HPDE6-E6E7 (cell line): ENCODE data around the gene MAT2A.

Experiments used
- DNase-seq: peaks from one replicate; pipeline ENCODE4 v3.0.0; 2011; ENCODE audit warnings: missing footprints; ENCODE audit errors: extremely low spot score

The MAT2A gene

GRCh38 chr2:85538507-85539360 lies at the start of gene MAT2A:
Gene MAT2A, plus strand, starts transcription at chr2:85539168. Its CDS starts 120 bp downstream, at chr2:85539288.
- peak; percentile 85 for DNase-seq

- no peak for DNase-seq
Observed at GRCh38 chr2:85490861-85491755, 47.9 kb upstream of the MAT2A start.

GRCh38 chr2:85496436-85496835 lies 42.5 kb upstream of the MAT2A start:
- DNase-seq: no peak

DNA sequence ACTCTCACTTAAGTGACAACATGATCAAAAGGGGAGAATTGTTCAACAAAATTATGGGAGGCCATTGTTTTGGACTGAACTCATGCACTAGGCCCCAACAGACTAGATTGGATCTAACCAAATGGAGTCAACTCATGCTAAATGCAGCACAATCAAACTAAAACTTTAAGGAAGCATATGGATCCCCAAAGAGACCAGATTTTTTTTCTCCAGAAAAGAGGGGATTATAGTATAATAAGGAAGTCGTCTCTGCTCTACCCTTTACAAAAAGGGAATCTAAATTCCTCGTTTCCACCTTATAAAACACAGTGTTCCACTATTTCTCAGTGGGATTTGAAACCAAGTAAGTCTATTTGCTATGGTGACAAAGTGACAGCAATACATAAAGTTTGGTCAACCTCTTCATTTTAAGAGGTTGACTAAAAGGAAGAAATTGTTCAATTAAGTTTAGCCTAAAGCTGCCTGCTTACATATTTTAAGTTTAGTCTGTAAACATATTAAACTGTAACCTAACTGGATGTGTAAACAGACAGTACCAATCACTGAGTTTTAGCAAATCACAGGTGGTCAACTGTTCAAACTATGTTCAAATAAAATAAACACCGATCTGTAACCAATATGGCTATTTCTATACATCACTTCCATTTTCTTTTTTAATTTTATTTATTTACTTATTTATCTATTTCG lies 40.9 kb upstream of the MAT2A start:
- no peak for DNase-seq

DNA sequence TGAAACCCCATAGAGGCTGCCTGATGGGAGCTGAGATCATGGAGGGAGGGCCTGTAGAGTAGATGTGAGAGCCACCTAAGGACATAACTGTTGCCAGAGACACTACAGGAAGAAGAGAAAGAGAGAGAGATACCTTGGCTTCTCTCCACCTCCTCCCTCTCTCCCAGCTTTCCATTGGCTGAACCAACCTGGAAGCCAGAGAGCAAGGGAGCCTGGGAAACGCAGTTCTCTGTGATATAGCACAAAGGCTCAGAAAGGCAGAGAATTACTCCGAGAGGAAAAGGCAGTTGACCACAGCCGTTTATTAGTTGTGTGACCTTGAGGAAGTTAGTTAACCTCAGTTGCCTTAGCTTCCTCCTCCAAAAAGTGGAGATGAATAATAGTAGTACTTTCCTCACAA lies 37.7 kb upstream of the MAT2A start:
- no peak for DNase-seq

- no peak for DNase-seq
Observed at GRCh38 chr2:85502720-85503119, 36.2 kb upstream of the MAT2A start.

GRCh38 chr2:85503168-85503850 lies 35.7 kb upstream of the MAT2A start:
- no peak for DNase-seq

- no peak for DNase-seq
Observed at GRCh38 chr2:85503851-85504777, 34.9 kb upstream of the MAT2A start.

DNA sequence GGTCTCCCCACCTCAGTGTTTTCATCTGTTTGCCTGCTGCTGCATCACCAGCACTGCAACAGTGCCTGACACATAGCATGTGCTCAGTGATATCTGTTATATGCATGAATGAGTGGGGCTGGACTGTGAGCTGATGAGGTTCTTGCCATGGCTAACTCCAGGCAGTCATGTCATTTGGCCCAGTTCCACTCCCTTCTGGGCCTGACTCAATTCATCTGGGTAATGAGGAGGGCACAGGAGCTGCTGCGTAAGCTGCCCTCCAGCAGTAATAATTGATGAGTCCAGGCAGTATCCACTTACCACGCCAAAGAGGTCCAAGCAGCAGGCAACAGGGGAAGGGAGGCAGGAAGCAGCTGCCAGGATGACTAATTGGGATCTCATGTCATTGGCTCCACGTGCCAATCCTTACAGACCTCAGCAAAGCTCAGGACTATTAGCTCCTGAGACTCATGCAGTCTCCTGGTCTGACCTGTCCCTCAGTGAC lies 34.1 kb upstream of the MAT2A start:
- peak; percentile 92 for DNase-seq

DNA sequence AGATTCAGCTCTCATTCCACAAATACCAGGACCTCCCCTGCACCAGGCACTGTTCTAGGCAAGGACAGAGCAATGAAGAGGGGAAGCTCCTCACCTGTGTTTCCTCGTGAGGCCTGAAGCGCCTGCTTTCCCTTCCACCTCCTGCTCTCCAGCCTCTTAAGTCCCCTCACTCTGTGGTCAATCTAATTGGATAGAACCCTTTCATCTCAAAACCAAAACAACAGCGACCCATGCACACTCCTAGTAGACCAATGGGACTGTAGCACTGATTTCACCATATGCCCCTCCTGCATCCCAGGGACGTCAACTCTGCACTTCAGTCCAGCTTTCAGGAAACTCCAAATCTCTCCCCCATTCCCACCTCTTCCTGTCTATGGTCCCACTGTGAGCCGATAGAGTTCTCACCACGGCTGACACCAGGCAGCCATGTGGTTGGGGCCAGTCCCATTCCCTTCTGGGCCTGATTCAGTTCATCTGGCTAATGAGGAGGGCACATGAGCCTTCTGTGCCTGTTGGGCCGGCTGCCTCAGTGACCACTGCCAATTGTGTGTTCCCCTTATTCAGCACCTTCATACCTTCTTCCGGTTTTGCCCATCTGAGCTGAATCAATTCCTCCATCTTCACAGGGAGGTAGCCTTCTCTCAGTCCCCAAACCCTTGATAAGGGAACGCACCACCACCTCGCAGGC lies 33.3 kb upstream of the MAT2A start:
- DNase-seq: no peak

DNA sequence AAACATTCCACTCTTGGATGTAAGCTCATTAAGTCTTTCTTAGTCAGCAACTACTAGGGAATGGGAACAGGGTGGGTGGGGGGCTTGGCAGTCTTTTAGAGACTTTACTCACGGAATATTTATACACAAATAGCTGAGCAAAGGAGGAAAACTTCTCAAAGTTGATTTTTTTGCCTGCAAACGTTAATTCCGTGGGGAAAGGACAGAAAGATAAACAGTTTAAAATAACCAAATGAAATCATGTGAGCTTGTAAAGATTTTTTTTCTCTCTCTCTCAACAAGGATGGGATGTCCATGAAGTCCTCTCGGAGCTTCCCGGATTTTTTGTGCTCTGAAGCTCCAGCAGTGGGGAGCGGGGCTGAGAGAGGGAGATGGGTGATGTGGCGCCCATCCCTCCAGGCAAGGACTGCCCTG lies 32.2 kb upstream of the MAT2A start:
- no peak for DNase-seq

DNA sequence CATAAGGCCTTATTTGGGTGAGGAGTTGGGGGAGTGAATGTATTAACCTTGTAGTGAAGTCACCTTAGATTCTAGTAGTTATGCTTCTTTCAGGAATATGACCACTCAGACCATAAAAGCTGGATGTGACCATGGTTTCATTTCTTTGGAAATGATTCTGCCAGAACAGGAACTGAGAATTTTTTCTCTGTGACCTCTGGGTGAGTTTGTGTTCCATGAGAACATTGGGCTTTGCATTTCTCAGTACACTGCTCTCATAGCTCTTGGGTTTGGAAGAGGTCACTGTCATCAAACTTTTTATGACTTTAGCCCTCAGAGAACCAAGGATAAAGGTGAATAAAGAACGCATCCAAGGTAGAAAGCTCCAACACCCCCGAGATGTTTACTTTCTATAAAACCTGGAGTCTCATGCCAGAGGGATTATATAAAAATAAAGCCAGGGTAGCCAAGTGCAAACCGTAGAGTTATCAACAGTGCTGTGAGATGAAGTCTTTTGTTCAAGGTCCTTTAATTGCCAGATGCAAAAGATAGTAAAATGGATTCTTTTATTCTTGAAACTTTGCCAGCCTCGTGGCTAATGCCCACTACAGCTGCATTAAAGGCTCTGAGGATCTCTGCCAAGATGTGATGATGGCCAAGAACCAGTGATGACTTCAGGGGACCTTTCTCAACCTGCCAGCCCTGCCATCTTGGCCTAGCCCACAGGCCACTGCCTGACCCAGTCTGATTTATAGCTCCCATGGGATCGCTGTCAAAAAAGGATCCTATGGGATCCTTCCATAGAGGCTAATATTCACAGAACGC lies 27.8 kb upstream of the MAT2A start:
- no peak for DNase-seq

- no peak for DNase-seq
Observed at GRCh38 chr2:85514323-85514722, 24.6 kb upstream of the MAT2A start.

DNA sequence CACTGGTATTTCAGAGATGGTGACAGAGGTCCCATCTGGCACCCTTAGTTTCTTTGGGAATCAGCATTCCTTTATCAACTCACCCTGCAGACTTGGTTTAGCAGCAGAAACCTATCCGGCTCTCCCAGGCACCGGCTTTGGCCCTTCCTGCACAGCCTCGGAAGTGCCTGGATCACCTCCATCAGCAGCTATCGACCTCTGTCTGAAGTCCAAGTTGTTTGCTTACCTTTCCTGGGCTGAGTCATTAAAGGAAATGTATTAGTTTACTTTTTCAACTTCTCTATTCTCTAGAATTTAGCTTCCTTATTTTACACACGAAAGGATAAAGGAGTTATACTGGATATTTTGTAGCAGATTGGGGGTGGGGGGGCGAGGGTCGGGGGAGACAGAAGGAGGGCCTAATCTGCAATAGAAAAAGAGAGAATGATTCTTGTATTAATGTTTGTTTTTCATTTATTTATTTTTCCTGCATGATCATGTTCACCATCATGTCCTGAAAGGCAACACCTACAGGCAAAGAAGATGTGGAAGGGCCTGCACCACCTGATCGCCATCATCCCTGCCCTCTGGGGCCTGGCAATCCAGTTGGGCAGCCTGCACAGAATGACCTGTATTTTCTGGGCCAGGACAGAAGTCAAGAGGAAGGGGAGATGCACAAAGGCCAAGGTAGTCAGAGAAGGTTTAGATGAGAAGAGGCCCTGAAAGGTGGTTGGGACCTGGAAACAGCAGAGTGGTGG lies 22.1 kb upstream of the MAT2A start:
- peak; percentile 57 for DNase-seq

GRCh38 chr2:85522090-85522647 lies 16.8 kb upstream of the MAT2A start:
- no peak for DNase-seq

DNA sequence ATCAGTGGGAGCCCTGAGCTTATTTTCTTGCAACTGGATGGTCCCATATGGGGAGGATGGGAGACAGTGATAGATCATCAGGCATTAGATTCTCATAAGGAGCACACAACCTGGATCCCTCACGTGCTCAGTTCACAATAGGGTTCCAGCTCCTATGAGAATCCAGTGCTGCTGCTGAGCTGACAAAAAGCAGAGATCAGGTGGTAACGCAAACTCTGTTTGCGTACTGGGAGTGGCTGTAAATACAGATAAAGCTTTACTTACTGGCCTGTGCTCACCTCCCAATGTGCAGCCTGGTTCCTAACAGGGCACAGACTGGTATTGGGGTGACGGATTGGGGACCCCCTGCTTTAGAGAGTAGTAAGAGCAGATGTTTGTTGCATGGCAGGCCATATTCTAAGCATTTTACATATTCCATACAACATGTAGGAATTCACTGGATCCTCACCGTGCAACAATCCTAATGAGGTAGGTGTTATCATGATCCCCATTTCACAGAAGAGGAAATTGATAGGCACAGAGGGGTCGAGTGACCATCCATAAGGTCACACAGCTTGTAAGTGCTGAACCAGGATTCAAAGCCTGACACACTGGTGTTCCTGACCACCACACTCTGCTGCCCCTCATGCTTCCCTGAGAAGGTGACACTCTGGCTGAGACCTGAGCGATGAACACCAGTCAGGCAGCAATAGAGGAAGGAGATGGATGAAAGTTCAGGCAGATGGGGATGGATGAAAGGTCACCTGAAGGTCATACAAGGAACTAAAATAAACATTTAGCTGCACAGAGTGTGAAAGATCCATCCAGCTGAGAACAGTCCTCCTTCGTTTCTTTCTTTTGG lies 15.7 kb upstream of the MAT2A start:
- no peak for DNase-seq

GRCh38 chr2:85523903-85524335 lies 15.0 kb upstream of the MAT2A start:
- DNase-seq: no peak
